Measurements from ENCODE around the gene PPIA. TPM values are rescaled to one million over a fixed set of nuclear protein-coding genes. Genes with fewer than 3 reads are reported as not detected.
A peak's percentile ranks its signal among the peaks of the same experiment; 100 is the strongest.

Gene PPIA
- total RNA-seq, 1 experiment from 2014 or later = 2,409 TPM

GRCh38 chr7:44761207-44762161 is 35.0 kb upstream of the PPIA start:
- Mint-ChIP-seq H3K4me1 (peaks cover 0 to 2% of the 10 kb centered on the region in 2 experiments; a peak in 1 of 4 replicates), H3K36me3 (ENCODE audit: insufficient read depth in 1 of 3, low read depth in 3 of 3) (peaks cover 32 to 67% (median 67%) of the 10 kb centered on the region in 3 experiments; a peak in 6 of 7 replicates), H3K27me3 (ENCODE audit: low read depth) (no peaks in the 10 kb centered on the region), H3K9me3 (no peaks in the 10 kb centered on the region), H3K4me3 (no peak overlapping the region; a peak in 1 of 5 replicates), H3K27ac (no peak overlapping the region)
- no peak overlapping the region for H3K23ac ChIP-seq (ENCODE audit: insufficient read length, low read depth, low read length)
- no CpG with 5 or more reads among the region's 48 CpGs for WGBS (ENCODE audit: extremely low coverage, insufficient read length, low lambda C conversion rate)
- H2AK5ac ChIP-seq (ENCODE audit: insufficient read length, low read length) = no peak overlapping the region
- H2BK12ac ChIP-seq (ENCODE audit: insufficient read length, low read depth, low read length) = no peak overlapping the region
- no peak overlapping the region for H2AFZ ChIP-seq (ENCODE audit: low read length)
- H2BK15ac ChIP-seq (ENCODE audit: low read depth, low read length) = no peak overlapping the region
- H2BK20ac ChIP-seq (ENCODE audit: low read depth, low read length, poor library complexity, severe bottlenecking) = no peak overlapping the region
- no peak overlapping the region for H2BK5ac ChIP-seq (ENCODE audit: insufficient read length, low read length)
- H3K27ac ChIP-seq (ENCODE audit: insufficient read length, low read depth, low read length) = no peak overlapping the region
- H3K23me2 ChIP-seq (ENCODE audit: insufficient read length, low read depth, low read length, poor library complexity, severe bottlenecking) = no peaks in the 10 kb centered on the region
- no peaks in the 10 kb centered on the region for H3K9me3 ChIP-seq (ENCODE audit: control insufficient read depth, low read depth, low read length)
- no peaks in the 10 kb centered on the region for H4K20me1 ChIP-seq (ENCODE audit: control insufficient read depth, insufficient read depth, insufficient read length)
- H3K4ac ChIP-seq (ENCODE audit: low read depth, low read length) = no peak overlapping the region
- H2BK120ac ChIP-seq (ENCODE audit: low read depth, low read length, poor library complexity, severe bottlenecking) = no peak overlapping the region
- H3K4me1 ChIP-seq (ENCODE audit: insufficient read depth, low read length) = no peaks in the 10 kb centered on the region
- no peaks in the 10 kb centered on the region for H3K79me2 ChIP-seq (ENCODE audit: insufficient read depth, low read length)
- H4K8ac ChIP-seq (replicated peaks; ENCODE audit: insufficient read length, low read depth, low read length) = no peak overlapping the region
- peak; percentile 65 for DNase-seq
- no peak overlapping the region for H3K14ac ChIP-seq (ENCODE audit: insufficient read depth, low read length)
- TF ChIP-seq CTCF (conservative IDR thresholded peaks at IDR 0.05) = no peak
- H3K4me2 ChIP-seq (ENCODE audit: insufficient read depth, insufficient read length, low read length) = no peak overlapping the region
- no peaks in the 10 kb centered on the region for H3K27me3 ChIP-seq (ENCODE audit: insufficient read depth, low read length)
- H3K18ac ChIP-seq (ENCODE audit: insufficient read length, low read depth, low read length) = no peak overlapping the region
- no peak overlapping the region for H3K9ac ChIP-seq (ENCODE audit: extremely low read depth, insufficient read length, low read length)
- no peaks in the 10 kb centered on the region for H3K79me1 ChIP-seq (ENCODE audit: insufficient read depth, low read depth, low read length, poor library complexity, severe bottlenecking)
- H3K56ac ChIP-seq (ENCODE audit: insufficient read length, low read depth, low read length) = no peak overlapping the region
- H4K91ac ChIP-seq (ENCODE audit: insufficient read length, low read depth, low read length) = no peak overlapping the region
- H4K5ac ChIP-seq (ENCODE audit: insufficient read length, low read depth, low read length) = no peak overlapping the region
- no peak overlapping the region for H3T11ph ChIP-seq (ENCODE audit: low read length)

All from H9 (cell line).